Measurements from ENCODE around the gene NADSYN1. TPM values are rescaled to one million over a fixed set of nuclear protein-coding genes. Genes with fewer than 3 reads are reported as not detected.

The NADSYN1 gene
- total and polyA plus RNA-seq, 2 of the 13 experiments (the other 11 are each of a cell fraction or from before 2014, with no cell fraction given): 35.7 to 51.5 TPM

- TF ChIP-seq ZFP36L1 (CRISPR knock-in tag; IDR thresholded peaks at IDR 0.05) (peak; percentile 82; the same call in 1 of the 2 replicates), AHR (CRISPR knock-in tag; IDR thresholded peaks at IDR 0.05) (no peak), NFKB2 (CRISPR knock-in tag; IDR thresholded peaks at IDR 0.05; ENCODE audit: borderline replicate concordance) (peak; percentile 84; the same call in 1 of the 2 replicates), ZNF142 (CRISPR knock-in tag; IDR thresholded peaks at IDR 0.05) (no peak), TBX2 (CRISPR knock-in tag; IDR thresholded peaks at IDR 0.05; ENCODE audit: borderline replicate concordance) (peak; percentile 77), KLF13 (CRISPR knock-in tag; IDR thresholded peaks at IDR 0.05) (no peak), NFE2 (CRISPR knock-in tag; IDR thresholded peaks at IDR 0.05) (no peak), KLF12 (CRISPR knock-in tag; IDR thresholded peaks at IDR 0.05; ENCODE audit: borderline replicate concordance) (0 out of 2 replicates have a peak, but pooled peaks have one; percentile 26), ZNF552 (CRISPR knock-in tag; IDR thresholded peaks at IDR 0.05; ENCODE audit: borderline replicate concordance) (no peak), PHB2 (IDR thresholded peaks at IDR 0.05; ENCODE audit: partially characterized antibody) (no peak), ZBTB44 (CRISPR knock-in tag; IDR thresholded peaks at IDR 0.05) (no peak), SRY (CRISPR knock-in tag; IDR thresholded peaks at IDR 0.05) (no peak), ZNF431 (CRISPR knock-in tag; IDR thresholded peaks at IDR 0.05; ENCODE audit: borderline replicate concordance, low read depth) (0 out of 2 replicates have a peak, but pooled peaks have one; percentile 45), SP1 (IDR thresholded peaks at IDR 0.05) (no peak), SP1 (CRISPR knock-in tag; IDR thresholded peaks at IDR 0.05) (peak; percentile 83), HMG20B (CRISPR knock-in tag; conservative IDR thresholded peaks at IDR 0.05) (no peak), LRRFIP1 (CRISPR knock-in tag; conservative IDR thresholded peaks at IDR 0.05) (no peak)
- TF ChIP-seq, protein P1, sequence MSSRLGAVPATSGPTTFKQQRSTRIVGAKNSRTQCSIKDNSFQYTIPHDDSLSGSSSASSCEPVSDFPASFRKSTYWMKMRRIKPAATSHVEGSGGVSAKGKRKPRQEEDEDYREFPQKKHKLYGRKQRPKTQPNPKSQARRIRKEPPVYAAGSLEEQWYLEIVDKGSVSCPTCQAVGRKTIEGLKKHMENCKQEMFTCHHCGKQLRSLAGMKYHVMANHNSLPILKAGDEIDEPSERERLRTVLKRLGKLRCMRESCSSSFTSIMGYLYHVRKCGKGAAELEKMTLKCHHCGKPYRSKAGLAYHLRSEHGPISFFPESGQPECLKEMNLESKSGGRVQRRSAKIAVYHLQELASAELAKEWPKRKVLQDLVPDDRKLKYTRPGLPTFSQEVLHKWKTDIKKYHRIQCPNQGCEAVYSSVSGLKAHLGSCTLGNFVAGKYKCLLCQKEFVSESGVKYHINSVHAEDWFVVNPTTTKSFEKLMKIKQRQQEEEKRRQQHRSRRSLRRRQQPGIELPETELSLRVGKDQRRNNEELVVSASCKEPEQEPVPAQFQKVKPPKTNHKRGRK (CRISPR knock-in tag; IDR thresholded peaks at IDR 0.05): no peak
Measured at GRCh38 chr11:71448257-71449171, 4.5 kb upstream of the NADSYN1 start, which contains the start of gene DHCR7 (continued).
